GM18858 (cell line): ENCODE data around the gene NTRK2.

Experiments
- ATAC-seq: cut with Tn5 transposase; IDR thresholded peaks from one replicate; pipeline ENCODE4 v1.9.1; 2021; ENCODE audit not compliant: unreplicated experiment

NTRK2 gene

GRCh38 chr9:84966876-84967830 lies 297.6 kb downstream of the NTRK2 start:
- no peak for ATAC-seq

DNA sequence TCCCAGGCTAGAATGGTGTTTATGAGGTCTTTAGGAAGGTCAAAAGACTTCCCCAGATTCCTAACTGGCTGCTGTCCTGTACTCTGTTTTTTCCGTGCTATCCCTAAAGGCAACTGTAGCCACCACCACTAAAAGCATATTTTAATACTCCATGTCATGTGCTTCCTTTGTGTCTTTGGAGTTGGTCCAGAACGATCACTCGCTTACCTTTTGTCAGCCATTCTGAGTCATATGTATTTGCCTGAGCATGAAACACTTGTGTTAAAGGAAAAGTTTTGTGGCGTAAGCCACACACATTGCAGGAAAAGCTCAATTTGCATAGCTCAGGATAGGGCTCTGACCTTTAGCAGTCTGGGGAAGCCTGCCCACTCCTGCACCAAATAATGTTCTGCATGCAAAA lies 299.6 kb downstream of the NTRK2 start:
- ATAC-seq, result no peak

DNA sequence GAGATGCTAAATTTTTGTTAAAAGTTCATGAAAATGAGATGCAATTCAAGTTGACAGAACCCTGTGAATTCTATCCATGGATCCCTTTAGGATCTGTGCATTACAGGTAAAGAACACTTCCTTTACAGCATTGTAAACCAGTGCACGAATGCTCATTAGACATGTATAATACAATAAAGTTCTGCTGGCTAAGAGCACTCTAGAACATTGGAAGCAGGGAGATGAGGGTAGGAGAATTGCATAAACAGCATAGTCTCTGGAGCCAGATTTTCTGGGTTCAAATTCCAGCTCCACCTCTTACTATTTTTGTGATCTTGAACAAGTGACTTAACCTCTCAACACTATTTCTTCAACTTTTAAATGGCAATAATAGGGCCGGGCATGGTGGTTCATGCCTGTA lies 300.2 kb downstream of the NTRK2 start:
- no peak for ATAC-seq

DNA sequence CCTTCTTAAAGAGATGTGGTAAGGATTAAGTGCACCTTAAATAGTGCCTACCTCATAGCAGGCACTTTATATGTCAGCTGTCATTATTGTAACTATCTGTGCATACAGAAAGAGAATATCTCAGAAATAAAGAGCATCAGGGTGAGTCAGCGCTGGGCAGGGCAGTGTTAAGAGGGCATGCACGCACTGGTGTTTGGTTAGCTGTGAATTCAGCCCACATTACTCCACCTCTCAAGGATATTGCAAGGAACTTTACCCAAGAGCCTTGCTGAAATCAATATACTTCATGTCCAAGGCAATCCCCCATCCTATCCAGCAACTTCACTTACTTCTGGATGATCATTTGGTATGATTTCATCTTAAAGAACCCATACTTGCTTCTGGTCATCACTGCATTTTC lies 300.9 kb downstream of the NTRK2 start:
- no peak for ATAC-seq

DNA sequence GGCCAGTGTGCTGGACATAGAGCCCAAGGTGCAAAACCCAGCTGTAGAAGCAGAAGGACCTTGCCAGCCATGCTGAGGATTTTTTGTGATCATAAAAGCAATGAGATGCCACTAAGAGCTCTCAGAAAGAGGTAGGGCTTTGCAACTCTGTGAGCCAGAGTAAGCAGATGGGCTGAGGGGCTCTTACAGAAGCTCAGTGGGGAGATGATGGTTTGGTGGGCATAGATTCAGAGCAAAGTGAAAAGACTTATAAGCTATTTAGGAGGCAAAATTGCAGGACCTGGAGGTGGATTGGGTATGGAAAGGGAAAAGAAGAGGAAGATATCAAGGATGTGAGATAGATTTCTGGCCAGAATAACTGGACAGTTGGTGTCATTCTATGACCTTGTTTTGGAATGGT lies 302.0 kb downstream of the NTRK2 start:
- no peak for ATAC-seq

GRCh38 chr9:84974258-84974657 lies 304.7 kb downstream of the NTRK2 start:
- no peak for ATAC-seq

- no peak for ATAC-seq
Observed at GRCh38 chr9:84974855-84975254, 305.3 kb downstream of the NTRK2 start.

DNA sequence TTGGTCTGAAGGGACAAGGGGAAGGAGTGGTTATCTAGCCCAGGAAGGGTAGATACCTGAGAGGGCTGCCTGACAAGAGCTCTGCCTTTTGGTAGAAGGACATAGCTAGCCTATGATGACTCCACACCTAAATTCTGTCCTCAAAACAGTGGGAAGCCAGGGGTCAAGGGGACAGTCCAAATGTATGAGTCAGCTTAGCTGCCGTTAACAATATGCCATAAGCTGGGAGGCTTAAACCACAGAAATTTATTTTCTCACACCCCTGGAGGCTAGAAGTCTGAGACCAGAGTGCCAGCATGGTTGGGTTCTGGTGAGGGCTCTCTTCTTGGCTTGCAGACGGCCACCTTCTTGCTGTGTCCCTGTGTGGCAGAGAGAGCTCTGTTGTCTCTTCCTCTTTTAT lies 306.4 kb downstream of the NTRK2 start:
- ATAC-seq, result no peak

DNA sequence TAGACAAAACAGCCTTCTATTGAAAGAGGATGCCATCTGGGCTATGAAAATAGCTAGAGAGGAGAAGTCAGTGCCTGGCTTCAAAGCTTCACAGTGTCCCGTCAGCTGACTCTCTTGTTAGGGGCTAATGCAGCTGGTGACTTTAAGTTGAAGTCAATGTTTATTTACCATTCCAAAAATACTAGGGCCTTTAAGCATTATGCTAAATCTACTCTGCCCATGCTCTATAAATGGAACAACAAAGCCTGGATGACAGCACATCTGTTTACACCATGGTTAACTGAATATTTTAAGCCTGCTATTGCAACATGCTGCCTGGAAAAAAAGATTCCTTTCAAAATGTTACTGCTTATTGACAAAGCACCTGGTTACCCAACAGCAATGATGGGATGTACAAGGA lies 309.1 kb downstream of the NTRK2 start:
- ATAC-seq, result no peak

- ATAC-seq, result no peak
Observed at GRCh38 chr9:84983749-84984148, 314.2 kb downstream of the NTRK2 start.

GRCh38 chr9:84988621-84989020 lies 319.1 kb downstream of the NTRK2 start:
- no peak for ATAC-seq

DNA sequence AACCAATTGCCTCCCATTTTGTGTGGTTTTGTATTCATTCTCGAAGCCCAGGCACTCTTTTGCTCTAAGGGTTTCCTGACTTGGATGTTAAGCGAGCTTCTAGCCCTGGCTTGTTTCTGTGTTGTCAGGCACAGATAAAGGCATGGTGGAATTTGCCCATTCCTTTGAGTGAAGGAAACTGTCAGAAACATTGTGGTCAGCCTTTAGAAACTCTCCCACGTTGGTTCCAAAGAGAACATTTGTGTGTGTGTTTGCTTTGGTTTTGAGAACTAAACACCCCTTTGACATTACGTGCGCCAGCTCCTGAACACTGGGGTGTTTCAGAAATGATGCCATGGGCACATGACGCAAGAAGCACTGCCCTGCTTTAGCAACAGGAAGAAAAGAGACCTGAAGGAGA lies 320.9 kb downstream of the NTRK2 start:
- no peak for ATAC-seq

DNA sequence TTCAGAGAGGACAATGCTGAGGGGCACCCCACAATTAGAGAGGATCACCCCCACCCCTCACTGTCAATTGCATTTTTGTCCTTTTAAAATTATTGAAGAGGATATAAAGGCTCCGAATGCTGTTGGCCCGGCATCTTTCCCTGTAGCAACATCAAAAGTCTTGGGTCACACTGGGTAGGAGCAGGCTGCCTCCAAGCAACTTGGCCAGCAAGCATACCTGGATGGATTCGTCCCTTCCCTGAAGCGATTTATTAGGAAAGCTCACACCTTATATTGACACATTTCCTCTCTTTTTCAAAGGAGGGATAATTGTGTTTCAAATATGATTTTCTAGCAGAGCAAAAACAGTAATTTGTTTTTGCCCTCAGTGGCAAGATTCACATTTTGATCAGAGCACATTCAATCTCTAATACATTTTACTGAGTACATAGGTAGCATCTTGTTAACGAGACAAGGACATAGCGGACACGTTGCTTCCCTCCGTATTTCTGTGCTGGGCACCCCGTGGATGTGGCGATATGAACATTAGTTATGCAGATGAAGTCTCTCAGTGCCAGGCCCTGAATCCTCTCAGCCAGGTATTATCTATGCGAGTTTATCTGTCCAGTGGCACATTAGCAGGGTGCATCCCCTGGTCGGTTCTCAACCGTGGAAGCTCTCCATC lies 321.5 kb downstream of the NTRK2 start:
- ATAC-seq, result no peak

DNA sequence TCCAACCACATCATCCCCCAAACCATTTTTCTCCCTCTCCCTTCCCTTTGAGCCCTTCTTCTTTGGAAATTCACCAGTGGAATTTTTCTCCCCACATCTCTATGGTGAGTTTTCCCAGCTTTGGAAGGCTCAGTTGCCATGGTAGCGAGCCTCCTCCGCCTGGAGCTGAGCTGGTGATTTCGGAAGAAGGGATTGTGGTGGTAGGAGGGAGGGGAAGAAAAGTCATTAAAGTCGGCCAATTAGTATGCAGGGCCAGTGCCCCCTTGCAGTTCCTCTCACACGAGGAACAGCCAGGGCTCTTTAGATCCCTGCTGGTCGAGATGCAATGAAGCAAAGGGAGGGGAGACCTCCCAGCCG lies 322.0 kb downstream of the NTRK2 start:
- no peak for ATAC-seq

GRCh38 chr9:84992381-84992780 lies 322.9 kb downstream of the NTRK2 start:
- no peak for ATAC-seq

- ATAC-seq, result no peak
Observed at GRCh38 chr9:84993105-84993504, 323.6 kb downstream of the NTRK2 start.

- no peak for ATAC-seq
Observed at GRCh38 chr9:84996029-84996428, 326.5 kb downstream of the NTRK2 start.

DNA sequence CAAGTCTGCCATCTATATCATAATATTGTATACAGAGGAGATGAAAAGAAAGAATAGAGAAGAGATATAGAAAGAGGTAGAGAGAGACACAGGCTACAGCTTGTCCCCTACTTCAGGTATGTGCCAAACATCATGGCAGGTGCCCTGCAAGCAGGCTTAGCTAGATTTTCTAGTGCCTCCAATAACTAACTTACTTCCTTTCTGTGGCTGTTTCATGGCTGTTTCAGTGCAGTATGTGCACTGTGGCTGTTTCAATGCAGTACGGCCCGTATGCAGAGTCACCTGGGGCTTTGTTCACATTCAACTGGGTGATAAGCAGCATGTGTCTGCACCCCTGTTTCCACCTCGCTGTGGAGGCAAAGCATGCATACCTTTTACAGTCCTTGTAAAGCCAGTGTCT lies 327.2 kb downstream of the NTRK2 start:
- ATAC-seq, result no peak

DNA sequence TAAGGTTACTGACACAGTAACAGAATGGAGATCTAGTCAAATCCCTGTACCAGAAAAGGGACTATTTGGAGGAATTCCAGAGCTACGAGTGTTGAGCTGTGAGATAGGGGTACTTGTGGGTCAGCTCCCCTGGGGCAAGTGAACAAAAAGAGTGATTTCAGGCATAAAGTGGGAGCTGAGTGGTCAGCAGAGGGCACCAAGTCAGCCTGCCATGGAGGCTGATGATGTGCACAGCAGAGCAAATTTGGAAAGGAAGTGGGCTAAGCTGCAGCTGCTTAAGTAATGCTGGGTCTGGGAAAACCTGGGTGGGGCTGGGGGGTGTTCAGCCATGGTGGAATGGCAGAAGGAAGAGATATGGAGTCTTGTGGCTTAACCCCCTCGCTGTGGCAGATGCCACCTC lies 327.9 kb downstream of the NTRK2 start:
- ATAC-seq, result no peak

DNA sequence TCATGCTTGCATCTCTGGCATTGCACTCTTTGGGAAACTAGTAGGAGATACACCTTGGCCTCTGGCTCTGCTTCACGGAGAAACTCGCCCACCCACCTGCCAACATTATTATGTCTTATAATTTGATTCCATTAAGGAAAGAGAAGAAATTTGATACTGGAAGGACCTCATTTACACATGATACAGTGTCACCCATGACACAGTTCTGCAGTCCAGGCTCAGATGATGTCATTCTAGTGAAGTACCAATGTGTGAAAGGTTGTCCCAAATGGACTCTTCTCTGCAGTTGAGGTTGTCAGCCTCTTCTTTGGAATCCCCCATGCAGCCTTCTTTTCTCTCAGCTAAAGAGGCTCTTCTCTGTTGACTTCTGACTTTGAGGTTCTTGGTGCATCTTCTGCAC lies 329.1 kb downstream of the NTRK2 start:
- ATAC-seq, result no peak

DNA sequence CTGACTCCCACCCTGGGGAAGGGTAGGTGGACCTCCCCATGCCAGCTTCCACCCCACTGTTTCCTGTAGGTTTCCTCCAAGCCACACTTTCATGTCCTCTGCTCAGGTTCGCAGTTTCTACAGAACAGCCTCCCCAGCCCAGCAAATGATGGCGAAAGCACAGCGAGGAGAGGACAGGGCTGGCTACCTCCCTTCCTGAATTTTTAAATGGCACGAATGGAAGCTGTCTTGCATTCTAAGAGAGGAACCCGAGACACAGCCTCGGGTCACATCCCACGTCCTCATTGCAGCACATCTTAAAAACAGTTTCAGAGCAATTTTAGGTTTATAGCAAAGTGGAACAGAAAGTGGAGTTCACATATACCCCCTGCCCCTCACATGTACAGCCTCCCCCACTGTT lies 330.3 kb downstream of the NTRK2 start:
- ATAC-seq, result no peak

GRCh38 chr9:85001925-85002324 lies 332.4 kb downstream of the NTRK2 start:
- ATAC-seq, result no peak
